GM19463 (cell line): Measurements from ENCODE around the gene NSD2.
"Not testable (repeated sequence)": the region's sequence is repeated elsewhere in the genome, so short reads cannot be mapped to it uniquely, and the experiment has no call there.

ENCODE experiments used
- ATAC-seq: cut with Tn5 transposase; IDR thresholded peaks from one replicate; pipeline ENCODE4 v1.9.1; 2021; ENCODE audit warnings: mild to moderate bottlenecking, moderate library complexity; ENCODE audit not compliant: unreplicated experiment

Gene NSD2

DNA sequence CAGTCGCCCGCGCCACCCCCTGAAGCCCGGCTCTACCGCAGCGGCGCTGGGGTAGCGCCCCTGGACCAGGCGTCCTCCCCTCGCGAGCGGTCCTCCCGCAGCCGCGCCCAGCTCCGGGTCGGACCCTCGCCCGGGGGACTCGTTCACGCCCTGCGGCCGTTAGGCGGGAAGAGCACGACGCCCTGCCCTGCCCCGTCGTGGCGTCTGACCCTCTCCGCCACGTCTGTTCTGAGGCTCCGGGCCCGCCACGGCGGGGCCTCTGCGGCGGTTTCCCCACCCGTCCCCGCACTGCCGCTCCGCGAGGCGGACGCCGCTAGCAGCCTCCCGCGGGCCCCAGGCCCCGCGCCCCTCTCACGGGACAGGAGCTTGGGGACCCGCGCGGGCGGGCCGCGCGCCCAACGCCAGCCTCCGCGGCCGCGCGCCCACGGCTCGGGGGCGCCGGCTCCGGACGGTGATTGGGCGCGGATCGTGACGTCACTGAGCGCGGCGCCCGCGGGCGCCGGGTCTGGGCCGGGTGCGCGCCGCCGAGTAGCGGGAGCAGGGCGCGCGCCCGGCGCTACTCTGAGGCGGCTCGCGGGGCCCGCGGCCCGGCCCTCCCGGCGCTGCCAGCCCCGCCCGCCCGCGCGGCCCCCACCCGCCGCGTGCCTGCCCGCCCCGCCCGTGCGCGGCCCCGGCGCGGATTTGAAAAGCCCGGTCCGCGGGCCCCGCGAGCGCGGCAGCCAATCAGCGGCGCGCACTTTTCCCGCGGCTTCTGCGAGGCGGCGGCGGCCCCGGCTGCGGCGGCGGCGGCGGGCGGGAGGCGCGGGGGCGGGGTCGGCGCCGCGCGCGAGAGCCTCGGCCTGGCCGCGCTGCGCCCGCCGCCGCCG lies at the start of gene NSD2:
Gene NSD2, plus strand, starts transcription at position 816 of the 866 bp plus-strand sequence. CDS start 29,262 bp downstream, outside the sequence.
- peak; percentile 56 for ATAC-seq

DNA sequence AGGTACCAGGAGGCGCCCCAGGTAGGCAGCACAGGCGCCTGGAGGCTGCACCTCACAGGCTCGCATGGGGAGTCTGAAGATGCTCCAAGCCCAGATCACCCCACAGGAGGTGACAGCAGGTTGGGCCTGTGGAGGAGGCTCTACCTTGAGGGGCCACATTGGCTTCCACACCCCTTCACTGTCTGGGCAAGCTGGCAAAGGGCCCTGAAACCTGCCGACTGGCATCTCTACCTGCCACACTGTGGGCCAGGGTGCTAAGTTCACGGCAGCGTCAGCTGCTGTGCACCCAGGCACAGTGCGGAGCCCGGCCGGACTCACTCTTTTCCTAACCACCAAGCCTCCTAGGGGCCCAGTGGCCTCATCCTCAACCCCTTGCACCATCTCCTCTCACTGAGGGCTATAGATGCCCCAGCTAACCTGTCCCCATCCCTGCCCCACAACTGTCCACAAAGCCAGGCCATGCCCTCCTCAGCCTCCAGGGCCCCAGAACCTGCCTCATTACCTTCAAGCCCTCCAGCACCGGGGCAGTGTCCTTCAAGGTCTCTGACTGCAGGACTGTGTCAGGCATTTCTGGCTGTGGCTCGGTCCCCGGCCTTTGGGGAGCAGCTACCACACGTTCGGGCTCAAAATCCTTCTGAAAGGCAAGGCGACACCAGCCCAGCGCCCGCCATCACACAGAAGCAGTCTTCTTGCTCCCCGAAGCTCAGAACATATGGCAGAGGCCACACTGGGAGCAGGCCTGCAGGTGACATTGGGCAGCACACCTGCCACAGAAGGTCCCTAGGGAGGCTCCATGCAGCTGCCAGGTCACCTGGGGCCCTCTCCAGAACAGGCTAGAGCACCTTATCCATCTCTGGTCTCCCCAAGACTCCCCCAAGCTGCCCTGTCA lies 49.3 kb upstream of the NSD2 start:
- no peak for ATAC-seq

- no peak for ATAC-seq
These were observed 48.3 kb upstream of the NSD2 start for GRCh38 chr4:1822568-1823544.

GRCh38 chr4:1823545-1823932 lies 47.7 kb upstream of the NSD2 start:
- no peak for ATAC-seq

- no peak for ATAC-seq
These were observed 46.4 kb upstream of the NSD2 start for GRCh38 chr4:1824746-1825145.

- ATAC-seq, result no peak
These were observed 45.9 kb upstream of the NSD2 start for GRCh38 chr4:1825326-1825725.

- no peak for ATAC-seq
These were observed 44.5 kb upstream of the NSD2 start for GRCh38 chr4:1826531-1827350.

GRCh38 chr4:1830234-1830633 lies 41.0 kb upstream of the NSD2 start:
- no peak for ATAC-seq

DNA sequence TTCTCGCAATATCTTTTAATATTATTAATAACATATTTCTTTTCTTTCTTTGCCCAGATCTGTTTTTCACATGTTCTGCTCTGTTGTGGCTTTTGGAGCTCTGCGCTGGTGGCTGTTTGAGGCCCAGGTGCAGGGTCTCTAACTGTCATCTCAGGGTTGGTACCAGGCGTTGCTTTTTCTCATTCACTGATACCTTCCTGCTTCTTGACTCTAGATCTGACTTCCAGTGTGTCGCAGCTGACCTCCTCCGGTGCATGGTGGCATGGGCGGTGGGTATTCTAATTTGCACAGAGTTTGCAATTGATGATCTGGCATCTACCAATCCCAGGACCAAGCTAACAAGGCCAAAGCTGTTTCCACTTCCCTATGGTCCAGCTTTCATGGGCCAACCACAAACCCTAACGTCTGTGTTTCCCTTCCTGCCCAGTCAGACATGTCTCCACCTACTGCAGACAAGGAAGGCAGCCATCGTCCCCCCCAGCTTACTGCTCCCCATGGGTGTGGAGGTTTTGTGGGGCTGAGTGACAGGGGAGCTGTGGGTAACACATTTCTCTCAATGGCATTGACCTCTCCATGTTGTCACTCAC lies 40.5 kb upstream of the NSD2 start:
- no peak for ATAC-seq

- no peak for ATAC-seq
These were observed 39.9 kb upstream of the NSD2 start for GRCh38 chr4:1831331-1831730.

DNA sequence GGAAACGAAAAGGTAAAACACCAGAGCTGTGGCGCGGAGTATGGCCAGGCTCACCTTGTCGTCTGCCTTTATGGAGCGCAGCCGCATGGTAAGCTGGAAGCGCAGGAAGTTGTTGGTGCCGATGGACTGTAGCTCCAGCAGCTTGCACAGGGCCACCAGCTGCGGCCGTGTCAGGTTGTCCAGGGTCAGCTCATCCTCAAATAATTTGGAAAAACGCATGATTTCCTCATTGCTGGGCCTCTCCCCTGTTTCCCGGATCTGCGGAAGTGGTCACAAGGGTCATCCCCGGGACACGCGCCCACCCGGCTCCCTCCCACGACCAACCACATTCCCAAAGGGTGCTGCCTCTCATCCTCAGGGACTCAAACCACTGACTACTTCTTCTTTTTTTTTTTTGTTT lies 38.5 kb upstream of the NSD2 start:
- no peak for ATAC-seq

DNA sequence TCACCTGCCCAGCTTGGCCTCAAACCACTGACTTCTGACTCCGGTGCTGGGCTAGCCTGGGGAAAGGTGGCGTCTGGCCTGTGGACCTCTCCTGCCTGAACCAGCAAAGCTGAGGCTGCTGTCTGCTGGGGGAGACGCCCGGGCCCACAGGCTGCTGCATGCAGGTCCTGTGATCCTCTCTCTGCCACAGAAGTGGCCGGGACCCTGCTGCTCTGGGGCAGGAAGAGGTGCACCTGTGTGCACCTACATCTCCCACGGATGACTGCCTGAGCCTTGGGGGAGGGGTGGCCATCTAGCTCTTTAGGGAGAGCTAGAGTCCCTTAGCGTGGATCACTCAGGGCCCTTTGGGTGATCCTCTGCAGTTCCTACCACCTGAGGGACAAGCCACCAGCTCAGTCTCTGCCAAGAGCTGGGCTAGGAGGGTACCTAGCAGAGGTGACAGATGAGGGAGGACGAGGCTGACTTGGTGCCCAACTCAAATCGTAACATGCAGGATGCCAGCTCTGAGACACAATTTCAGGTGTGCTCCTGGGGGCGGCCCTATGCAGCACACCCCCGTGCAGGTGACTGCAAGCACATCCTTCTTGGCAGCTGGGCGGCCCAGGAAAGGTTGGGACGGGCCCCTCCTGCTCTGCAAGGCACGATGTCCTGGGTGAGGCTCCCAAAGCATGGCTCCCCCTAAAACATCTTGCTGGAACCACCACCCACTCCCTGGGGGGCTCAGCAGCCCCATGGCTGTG lies 37.7 kb upstream of the NSD2 start:
- no peak for ATAC-seq

DNA sequence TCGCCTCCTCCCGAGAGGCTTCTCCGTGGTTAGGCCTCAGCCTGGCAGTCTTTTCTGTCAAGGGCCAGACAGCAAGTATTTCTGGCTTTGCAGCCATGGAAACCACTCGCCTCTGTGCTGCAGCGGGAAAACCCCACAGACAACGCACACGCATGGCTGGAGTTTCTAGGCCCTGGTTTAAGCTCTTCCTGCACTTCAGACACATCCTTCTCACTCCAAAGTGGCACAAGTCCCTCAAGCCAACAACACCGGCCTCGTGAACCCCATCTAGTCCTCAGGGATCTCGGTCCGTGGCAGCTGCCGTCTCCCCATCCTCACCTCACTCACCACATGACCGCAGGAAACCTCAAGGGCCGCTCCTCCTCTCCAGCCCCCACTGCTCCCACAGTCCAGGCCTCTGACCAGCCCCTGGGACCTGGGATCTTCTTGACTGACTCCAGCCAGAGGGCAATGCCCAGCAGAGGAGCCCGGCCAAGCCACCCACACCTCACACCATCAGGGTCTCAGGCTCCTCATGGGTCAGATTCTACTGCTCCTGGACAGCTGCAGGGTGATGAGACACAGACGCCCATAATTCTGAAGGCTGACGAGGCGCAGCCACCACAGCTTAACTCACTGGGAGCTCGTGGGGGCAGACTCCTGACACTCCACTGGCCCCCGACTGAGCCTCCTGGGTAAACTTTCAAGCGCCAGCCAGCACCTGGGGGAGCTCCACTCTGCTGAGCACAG lies 37.0 kb upstream of the NSD2 start:
- ATAC-seq, result peak; percentile 85

DNA sequence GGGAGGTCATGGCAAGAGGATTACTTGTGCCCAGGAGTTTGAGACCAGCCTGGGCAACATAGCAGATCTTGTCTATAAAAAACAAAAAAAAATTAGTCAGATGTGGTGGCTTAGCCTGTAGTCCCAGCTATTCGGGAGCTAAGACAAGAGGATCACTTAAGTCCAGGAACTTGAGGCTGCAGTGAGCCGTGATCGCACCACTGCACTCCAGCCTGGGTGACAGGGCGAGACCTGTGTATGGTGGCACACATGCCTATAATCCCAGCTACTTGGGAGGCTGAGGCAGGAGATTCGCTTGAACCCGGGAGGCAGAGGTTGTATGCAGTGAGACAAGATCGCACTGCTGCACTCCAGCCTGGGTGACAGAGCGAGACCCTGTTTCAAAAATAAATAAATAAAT lies 35.4 kb upstream of the NSD2 start:
- not testable (repeated sequence) for ATAC-seq

DNA sequence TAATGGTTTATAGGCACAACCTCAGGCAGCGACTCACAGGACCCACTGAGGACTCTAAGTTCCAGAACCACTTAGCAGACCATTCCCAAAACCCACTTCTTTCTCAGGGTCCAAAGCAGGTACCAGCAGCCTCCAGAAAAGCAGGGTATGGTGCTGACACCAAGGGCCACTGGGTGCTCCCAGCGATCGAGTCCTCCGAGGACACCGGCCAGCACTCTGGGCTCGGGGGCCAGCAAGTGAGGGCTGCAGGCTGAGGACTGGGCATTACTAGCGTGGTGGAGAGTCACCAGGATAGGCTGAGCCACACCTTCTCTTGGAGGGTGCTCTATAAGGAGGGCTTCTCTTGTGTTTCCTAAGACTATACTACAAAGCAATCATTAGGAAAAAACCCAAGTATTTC lies 34.5 kb upstream of the NSD2 start:
- no peak for ATAC-seq

- ATAC-seq, result no peak
These were observed 34.1 kb upstream of the NSD2 start for GRCh38 chr4:1837069-1837468.

DNA sequence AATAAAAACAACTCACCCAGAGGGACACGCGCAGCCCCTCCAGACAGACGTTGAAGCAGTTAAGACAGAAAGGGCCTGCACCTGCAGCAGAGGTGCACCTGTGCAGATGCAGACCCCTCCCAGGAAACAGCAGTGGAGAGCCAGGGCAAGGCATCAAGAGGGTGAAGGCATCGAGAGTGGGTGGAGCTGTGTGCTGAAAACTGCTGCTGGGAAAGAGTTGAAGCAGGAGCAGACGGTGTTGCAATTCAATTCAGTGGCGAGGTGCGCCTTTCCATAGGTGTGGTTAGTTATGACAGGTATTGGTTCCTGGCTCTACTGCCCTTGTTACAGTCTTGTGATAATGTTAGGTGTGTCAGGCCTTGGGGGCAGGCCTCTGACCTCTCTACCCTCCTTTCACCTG lies 31.9 kb upstream of the NSD2 start:
- ATAC-seq, result no peak

- no peak for ATAC-seq
These were observed 29.8 kb upstream of the NSD2 start for GRCh38 chr4:1841201-1841886.
